22Rv1 (cell line): ENCODE measurements around the gene RAI1.

ENCODE experiments used
- CTCF ChIP-seq: fragments of 450-650 bp; IDR thresholded peaks from 2 replicates; pipeline ENCODE4 v1.5.1; 2017; ENCODE audit warnings: mild to moderate bottlenecking
- ZFX ChIP-seq: fragments of 450-650 bp; IDR thresholded peaks from 2 replicates; pipeline ENCODE4 v1.6.1; 2017; ENCODE audit warnings: antibody characterized with exemption, borderline replicate concordance

GRCh38 chr17:17749025-17749772 is 67.9 kb downstream of the RAI1 start:
- TF ChIP-seq CTCF = no peak
- no peak for TF ChIP-seq ZFX
